Panc1 (cell line): ENCODE measurements around the gene UBAC2. TPM values are rescaled to one million over a fixed set of nuclear protein-coding genes. Genes with fewer than 3 reads are reported as not detected.

ENCODE experiments used
- ATAC-seq: fragments of 200-7000 bp; cut with Tn5 transposase; 2 replicates; pipeline ENCODE4 v1.9.1; 2020; ENCODE audit warnings: mild to moderate bottlenecking, moderate library complexity
- BruUV-seq: library from RNA; stranded (reverse); fragments of 400-500 nt; replicated peaks from 2 replicates; lab custom pipeline; 2021; lab: Mats Ljungman, UMichigan
- CTCF ChIA-PET: fragments of 300-600 bp; sonication (Branson Sonifier 250); formaldehyde crosslinking; loops from one replicate; lab custom pipeline; 2022; ENCODE audit warnings: antibody characterized with exemption; lab: Charles Lee
- POLR2A ChIA-PET: fragments of 300-600 bp; sonication (Branson Sonifier 250); formaldehyde crosslinking; loops from one replicate; lab custom pipeline; 2022; ENCODE audit warnings: antibody characterized with exemption; lab: Charles Lee
- DNase-seq: peaks from one replicate; pipeline ENCODE4 v3.0.0-alpha.2; 2010; ENCODE audit warnings: low read depth, low spot score
- H3K27ac ChIP-seq: 2 replicates; pipeline ENCODE4 v1.5.1; 2011; ENCODE audit warnings: mild to moderate bottlenecking, low read length, inconsistent platforms
- H3K27me3 ChIP-seq: fragments of 200-500 bp; sonication (Bioruptor generic); 2 replicates; pipeline ENCODE4 v1.6.0; 2014; ENCODE audit warnings: low read length, inconsistent platforms; ENCODE audit not compliant: control insufficient read depth, insufficient read depth
- H3K36me3 ChIP-seq: fragments of 200-500 bp; sonication (Bioruptor generic); 2 replicates; pipeline ENCODE4 v1.5.1; 2014; ENCODE audit warnings: inconsistent platforms, mild to moderate bottlenecking, low read length, moderate library complexity; ENCODE audit not compliant: control insufficient read depth, insufficient read depth
- H3K4me1 ChIP-seq: 2 replicates; pipeline ENCODE4 v1.5.1; 2011; ENCODE audit warnings: inconsistent platforms, mild to moderate bottlenecking, low read length, moderate library complexity; ENCODE audit not compliant: control insufficient read depth, insufficient read depth
- H3K4me3 ChIP-seq, 2 experiments: 2 replicates each; pipeline ENCODE4 v1.5.1; 2011 to 2012; ENCODE audit warnings: low read depth in 2 of 2, low read length in 2 of 2, mild to moderate bottlenecking in 2 of 2, inconsistent platforms in 1 of 2, moderate library complexity in 1 of 2
- H3K9me3 ChIP-seq: fragments of 200-500 bp; sonication (Bioruptor generic); 2 replicates; pipeline ENCODE4 v1.5.1; 2014; ENCODE audit warnings: low read depth, mild to moderate bottlenecking, inconsistent platforms, low read length, moderate library complexity; ENCODE audit not compliant: control insufficient read depth, insufficient read depth
- CTCF ChIP-seq: fragments of 450-650 bp; IDR thresholded peaks from 2 replicates; pipeline ENCODE4 v1.5.1; 2017; ENCODE audit warnings: mild to moderate bottlenecking
- POLR2AphosphoS5 ChIP-seq: IDR thresholded peaks from 2 replicates; pipeline ENCODE4 v1.6.1; 2012; ENCODE audit warnings: mild to moderate bottlenecking, low read depth, low read length, moderate library complexity
- SIN3A ChIP-seq: IDR thresholded peaks from 2 replicates; pipeline ENCODE4 v1.6.1; 2012; ENCODE audit warnings: low read depth, mild to moderate bottlenecking, low read length, moderate library complexity, borderline replicate concordance; ENCODE audit not compliant: insufficient read depth
- TCF7L2 ChIP-seq: IDR thresholded peaks from 2 replicates; pipeline ENCODE4 v1.6.1; 2011; ENCODE audit warnings: mild to moderate bottlenecking, low read depth, low read length, inconsistent platforms
- in situ Hi-C: cut with HindIII; loops from 2 replicates; pipeline ENCODE4 v1.10.0; 2016; ENCODE audit warnings: low sequenced_read_pairs, low pct_unique_long_range_greater_than_20kb
- intact Hi-C: fragments of 100-400 bp; cut with micrococcal nuclease; formaldehyde crosslinking; loops from one replicate; pipeline ENCODE4 v1.10.0; 2022; ENCODE audit not compliant: unreplicated experiment
- total RNA-seq: library from RNA; stranded (reverse); gene quantifications from one replicate; pipeline ENCODE4 v1.2.1, GENCODE V29; 2021; ENCODE audit not compliant: unreplicated experiment
- TF ChIP-seq, protein P1 (sequence below), 2 experiments: IDR thresholded peaks; 2 replicates each; pipeline ENCODE4 v1.6.1; 2011 to 2012; ENCODE audit warnings: low read depth in 2 of 2, control low read depth in 1 of 2, low read length in 1 of 2, mild to moderate bottlenecking in 1 of 2, moderate library complexity in 1 of 2; ENCODE audit not compliant: insufficient read depth in 1 of 2

UBAC2 gene
- total RNA-seq, 1 experiment from 2014 or later = 40.8 TPM

DNA sequence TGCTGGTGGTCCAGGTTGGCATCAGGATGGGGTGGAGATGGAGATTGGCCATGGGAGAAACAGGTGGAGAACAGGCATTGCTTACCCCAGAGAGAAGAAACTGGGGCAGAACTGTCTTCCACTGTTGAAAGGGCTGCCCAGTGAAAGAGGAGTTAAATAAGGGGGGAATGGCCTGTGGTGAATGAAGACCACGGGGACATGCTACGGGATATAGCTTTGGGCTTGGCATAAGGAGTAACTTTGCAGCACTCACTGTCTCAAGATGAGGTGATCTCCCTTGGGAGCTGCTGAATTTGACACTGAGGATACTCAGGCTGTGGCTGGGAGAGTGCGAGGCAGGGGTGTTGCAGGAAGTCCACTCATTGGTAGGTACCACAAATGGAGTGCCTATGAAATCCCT, 68.2 kb downstream of the UBAC2 start:
- POLR2A ChIA-PET = interaction anchor here (0.6 kb wide), 1 partner anchor 9 kb away, joined by 3 read pairs; no protein-coding TSS in a partner anchor

GRCh38 chr13:99269627-99270241, 69.1 kb downstream of the UBAC2 start:
- no peaks in the 10 kb centered on the region for H3K27me3 ChIP-seq
- BruUV-seq = no TSS peak
- H3K27ac ChIP-seq = no peak overlapping the region
- ATAC-seq = no peak
- in situ Hi-C loops = no loop called here
- TF ChIP-seq CTCF (peak; percentile 35; the same call in 1 of the 2 replicates), POLR2AphosphoS5 (no peak), TCF7L2 (no peak), SIN3A (no peak)
- DNase-seq = peak; percentile 2
- intact Hi-C loops = loop anchor here (2.0 to 5.0 kb wide), 3 partner anchors 77 to 167 kb away; no protein-coding TSS in a partner anchor
- no peaks in the 10 kb centered on the region for H3K4me1 ChIP-seq
- no peak overlapping the region for H3K4me3 ChIP-seq
- no peaks in the 10 kb centered on the region for H3K9me3 ChIP-seq
- ChIA-PET CTCF (interaction anchor here (0.6 kb wide), 3 partner anchors 84 to 883 kb away, joined by 3 to 9 read pairs (median 4); no protein-coding TSS in a partner anchor), POLR2A (no interaction called here)
- H3K36me3 ChIP-seq = no peaks in the 10 kb centered on the region

More for the DNA sequence above, 68.2 kb downstream of the UBAC2 start:
- Histone ChIP-seq H3K4me1 (no peaks in the 10 kb centered on the region), H3K36me3 (no peaks in the 10 kb centered on the region), H3K9me3 (no peaks in the 10 kb centered on the region), H3K27me3 (no peaks in the 10 kb centered on the region), H3K27ac (no peak overlapping the region), H3K4me3 (no peak overlapping the region)
- ATAC-seq = no peak
- BruUV-seq = no TSS peak
- intact Hi-C loops (loop anchor here (2.0 to 5.0 kb wide), 3 partner anchors 77 to 168 kb away; no protein-coding TSS in a partner anchor), in situ Hi-C loops (no loop called here)
- no peak for DNase-seq
- CTCF ChIA-PET = interaction anchor here (0.6 kb wide), 1 partner anchor 884 kb away, joined by 3 read pairs; no protein-coding TSS in a partner anchor
- no peak for TF ChIP-seq POLR2AphosphoS5
- no peak for TF ChIP-seq TCF7L2
- TF ChIP-seq CTCF = no peak
- TF ChIP-seq, protein P1, sequence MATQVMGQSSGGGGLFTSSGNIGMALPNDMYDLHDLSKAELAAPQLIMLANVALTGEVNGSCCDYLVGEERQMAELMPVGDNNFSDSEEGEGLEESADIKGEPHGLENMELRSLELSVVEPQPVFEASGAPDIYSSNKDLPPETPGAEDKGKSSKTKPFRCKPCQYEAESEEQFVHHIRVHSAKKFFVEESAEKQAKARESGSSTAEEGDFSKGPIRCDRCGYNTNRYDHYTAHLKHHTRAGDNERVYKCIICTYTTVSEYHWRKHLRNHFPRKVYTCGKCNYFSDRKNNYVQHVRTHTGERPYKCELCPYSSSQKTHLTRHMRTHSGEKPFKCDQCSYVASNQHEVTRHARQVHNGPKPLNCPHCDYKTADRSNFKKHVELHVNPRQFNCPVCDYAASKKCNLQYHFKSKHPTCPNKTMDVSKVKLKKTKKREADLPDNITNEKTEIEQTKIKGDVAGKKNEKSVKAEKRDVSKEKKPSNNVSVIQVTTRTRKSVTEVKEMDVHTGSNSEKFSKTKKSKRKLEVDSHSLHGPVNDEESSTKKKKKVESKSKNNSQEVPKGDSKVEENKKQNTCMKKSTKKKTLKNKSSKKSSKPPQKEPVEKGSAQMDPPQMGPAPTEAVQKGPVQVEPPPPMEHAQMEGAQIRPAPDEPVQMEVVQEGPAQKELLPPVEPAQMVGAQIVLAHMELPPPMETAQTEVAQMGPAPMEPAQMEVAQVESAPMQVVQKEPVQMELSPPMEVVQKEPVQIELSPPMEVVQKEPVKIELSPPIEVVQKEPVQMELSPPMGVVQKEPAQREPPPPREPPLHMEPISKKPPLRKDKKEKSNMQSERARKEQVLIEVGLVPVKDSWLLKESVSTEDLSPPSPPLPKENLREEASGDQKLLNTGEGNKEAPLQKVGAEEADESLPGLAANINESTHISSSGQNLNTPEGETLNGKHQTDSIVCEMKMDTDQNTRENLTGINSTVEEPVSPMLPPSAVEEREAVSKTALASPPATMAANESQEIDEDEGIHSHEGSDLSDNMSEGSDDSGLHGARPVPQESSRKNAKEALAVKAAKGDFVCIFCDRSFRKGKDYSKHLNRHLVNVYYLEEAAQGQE (IDR thresholded peaks at IDR 0.05; ENCODE audit: insufficient read depth in 1 of 2, low read depth in 2 of 2, low read length in 1 of 2) = no peak
- no peak for TF ChIP-seq SIN3A
